K562 (cell line): Measurements from ENCODE around the gene MEGF9. TPM values are rescaled to one million over a fixed set of nuclear protein-coding genes. Genes with fewer than 3 reads are reported as not detected.

Source experiments
- CSDE1 ChIP-seq, 2 experiments: fragments of 450-650 bp; IDR thresholded peaks; 2 replicates each; pipeline ENCODE4 v1.6.1; 2016; ENCODE audit warnings: mild to moderate bottlenecking in 1 of 2
- ETV1 ChIP-seq: fragments of 450-650 bp; conservative IDR thresholded peaks from 2 replicates; pipeline ENCODE4 v1.6.1; 2016; ENCODE audit warnings: missing genetic modification characterization, control low read depth, low read depth, missing compliant biosample characterization
- IFI16 ChIP-seq: fragments of 250-450 bp; sonication (Bioruptor Pico); IDR thresholded peaks from 2 replicates; pipeline ENCODE4 v2.1.2; 2022; ENCODE audit warnings: mild to moderate bottlenecking, inconsistent platforms
- MAFG ChIP-seq: fragments of 450-650 bp; conservative IDR thresholded peaks from 2 replicates; pipeline ENCODE4 v1.6.1; 2016; ENCODE audit warnings: missing genetic modification characterization, missing compliant biosample characterization
- NCOA4 ChIP-seq: fragments of 450-650 bp; IDR thresholded peaks from 2 replicates; pipeline ENCODE4 v1.6.1; 2018; ENCODE audit warnings: mild to moderate bottlenecking; ENCODE audit not compliant: partially characterized antibody
- PRMT5 ChIP-seq: sonication (generic); formaldehyde crosslinking; IDR thresholded peaks from 2 replicates; pipeline ENCODE4 v1.5.0; 2020; ENCODE audit warnings: missing genetic modification reagents
- RBFOX2 ChIP-seq: fragments of 200-400 bp; formaldehyde crosslinking; IDR thresholded peaks from 2 replicates; pipeline ENCODE4 v1.6.1; 2017; ENCODE audit warnings: low read depth, mild to moderate bottlenecking, low read length, moderate library complexity
- RBM25 ChIP-seq: fragments of 200-400 bp; formaldehyde crosslinking; IDR thresholded peaks from 2 replicates; pipeline ENCODE4 v1.6.1; 2018; ENCODE audit warnings: low read length, low read depth, moderate library complexity; ENCODE audit not compliant: severe bottlenecking
- RUNX1 ChIP-seq: sonication (generic); IDR thresholded peaks from 2 replicates; pipeline ENCODE4 v1.6.1; 2016; ENCODE audit warnings: antibody characterized with exemption, low read depth
- SLC30A9 ChIP-seq: fragments of 250-450 bp; sonication (Bioruptor Pico); IDR thresholded peaks from 2 replicates; pipeline ENCODE4 v1.8.0; 2022; ENCODE audit warnings: mild to moderate bottlenecking, moderate library complexity
- SRSF1 ChIP-seq: fragments of 200-400 bp; formaldehyde crosslinking; IDR thresholded peaks from 2 replicates; pipeline ENCODE4 v1.6.1; 2017; ENCODE audit warnings: mild to moderate bottlenecking, low read depth, low read length, moderate library complexity
- ZNF444 ChIP-seq: fragments of 250-450 bp; sonication (Bioruptor Pico); IDR thresholded peaks from 2 replicates; pipeline ENCODE4 v1.4.0; 2020; ENCODE audit warnings: mild to moderate bottlenecking, moderate library complexity
- ZNF780A ChIP-seq: fragments of 250-450 bp; sonication (Bioruptor Pico); IDR thresholded peaks from 2 replicates; pipeline ENCODE4 v1.5.0; 2021; ENCODE audit warnings: mild to moderate bottlenecking
- polyA plus RNA-seq, 8 experiments: library from polyadenylated mRNA; depleted of rRNA in 4 of 8; stranded (reverse) in 5 of 8; unstranded in 3 of 8; fragments of >200 nt; fragmentation: Nextera tagmentation in 2 of 8; fragmentation: Illumina TruSeq in 1 of 8; extraction: Ambion mirVana in 2 of 8; extraction: Trizol in 1 of 8; gene quantifications; 2 replicates each; pipeline versions ENCODE4 v1.2.1 to v1.2.3, GENCODE V29; 2011 to 2014; ENCODE audit warnings: inconsistent platforms in 1 of 8, missing spikeins in 1 of 8
- total RNA-seq, 7 experiments: library from RNA; depleted of rRNA in 6 of 7; stranded (reverse); fragments of >200 nt in 6 of 7; fragmentation: Illumina TruSeq in 2 of 7; extraction: Trizol in 2 of 7; gene quantifications; 2 replicates each; pipeline versions ENCODE4 v1.2.1 to v1.2.3, GENCODE V29; 2011 to 2021; ENCODE audit warnings: low replicate concordance in 1 of 7
- TF ChIP-seq, protein P1 (sequence below): fragments of 450-650 bp; formaldehyde crosslinking; IDR thresholded peaks from 2 replicates; pipeline ENCODE4 v1.4.0; 2020; ENCODE audit warnings: mild to moderate bottlenecking, mixed read lengths
- TF ChIP-seq, protein P2 (sequence below): fragments of 250-450 bp; sonication (Bioruptor Pico); IDR thresholded peaks from 2 replicates; pipeline ENCODE4 v1.5.0; 2021; ENCODE audit warnings: mild to moderate bottlenecking, moderate library complexity
- TF ChIP-seq, protein P3 (sequence below): fragments of 250-450 bp; sonication (Bioruptor Pico); IDR thresholded peaks from 2 replicates; pipeline ENCODE4 v1.8.0; 2021; ENCODE audit warnings: borderline replicate concordance, mild to moderate bottlenecking, moderate library complexity; ENCODE audit not compliant: poor library complexity, severe bottlenecking
- TF ChIP-seq, protein P4 (sequence below), 2 experiments: IDR thresholded peaks; 2 replicates each; pipeline ENCODE4 v1.6.1; 2012; ENCODE audit warnings: improper control_type of control experiment in 2 of 2, low read depth in 2 of 2, low read length in 2 of 2, borderline replicate concordance in 1 of 2
- TF ChIP-seq, protein P5 (sequence below), 2 experiments: IDR thresholded peaks; 2 replicates each; pipeline ENCODE4 v1.6.1; 2011; ENCODE audit warnings: borderline replicate concordance in 1 of 2, control low read depth in 1 of 2, low read depth in 1 of 2, low read length in 1 of 2, mild to moderate bottlenecking in 1 of 2, mixed read lengths in 1 of 2, moderate library complexity in 1 of 2; ENCODE audit not compliant: insufficient read depth in 1 of 2, insufficient read length in 1 of 2, poor library complexity in 1 of 2, severe bottlenecking in 1 of 2; ENCODE audit errors: extremely low read depth in 1 of 2

MEGF9 gene
- total and polyA plus RNA-seq, 9 of the 15 experiments (the other 6 are each of a cell fraction or from before 2014, with no cell fraction given) = 2.1 to 6.2 (median 3.8) TPM

DNA sequence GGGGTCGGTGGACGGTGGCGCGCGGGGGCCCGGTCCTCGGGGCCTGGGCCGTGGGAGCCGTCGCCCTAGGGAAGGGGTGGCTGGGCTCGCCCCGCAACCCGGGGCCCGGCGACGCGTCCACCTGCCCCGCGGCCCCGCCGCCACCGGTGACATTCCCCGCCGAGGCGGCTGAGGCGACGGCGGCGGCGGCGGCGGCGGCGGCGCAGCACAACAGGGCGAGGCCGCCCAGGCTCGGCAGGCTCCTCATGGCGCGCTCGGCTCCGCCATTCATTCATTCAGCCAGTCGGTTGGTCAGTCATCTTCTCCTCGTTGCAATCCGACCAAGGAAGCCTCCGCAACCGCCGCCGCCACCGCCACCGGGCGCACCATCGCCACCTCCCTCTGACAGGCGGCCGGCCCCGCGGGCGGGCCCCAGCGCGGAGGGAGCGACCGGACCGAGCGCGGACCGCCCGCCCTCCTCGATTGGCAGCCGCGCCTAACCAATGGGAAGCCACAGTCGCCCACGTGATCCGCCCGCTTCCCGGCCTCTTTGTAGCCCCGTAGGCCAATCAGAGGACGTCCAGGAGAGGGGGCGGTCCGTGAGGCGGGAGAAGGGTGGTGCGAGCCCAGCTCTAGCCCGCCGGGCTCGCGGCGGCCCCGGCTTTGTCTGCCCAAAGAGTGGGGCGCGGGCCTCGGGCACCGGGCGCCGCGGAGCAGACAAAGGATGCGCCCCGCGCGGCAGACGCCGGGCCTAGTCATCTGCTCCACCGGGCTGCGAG is at the start of gene MEGF9 (continued):
- no peak for TF ChIP-seq ETV1 (tag)
- no peak; the same call in 1 of the 2 replicates for TF ChIP-seq RUNX1
- peak; percentile 98 for TF ChIP-seq RBM25
- no peak for TF ChIP-seq MAFG (tag)
- TF ChIP-seq ZNF444 = no peak
- no peak for TF ChIP-seq SRSF1
- no peak for TF ChIP-seq CSDE1 (IDR thresholded peaks at IDR 0.05)
- no peak for TF ChIP-seq SLC30A9 (CRISPR knock-in tag)
- TF ChIP-seq NCOA4 = no peak
- TF ChIP-seq RBFOX2 = peak; percentile 88
- TF ChIP-seq, protein P1, sequence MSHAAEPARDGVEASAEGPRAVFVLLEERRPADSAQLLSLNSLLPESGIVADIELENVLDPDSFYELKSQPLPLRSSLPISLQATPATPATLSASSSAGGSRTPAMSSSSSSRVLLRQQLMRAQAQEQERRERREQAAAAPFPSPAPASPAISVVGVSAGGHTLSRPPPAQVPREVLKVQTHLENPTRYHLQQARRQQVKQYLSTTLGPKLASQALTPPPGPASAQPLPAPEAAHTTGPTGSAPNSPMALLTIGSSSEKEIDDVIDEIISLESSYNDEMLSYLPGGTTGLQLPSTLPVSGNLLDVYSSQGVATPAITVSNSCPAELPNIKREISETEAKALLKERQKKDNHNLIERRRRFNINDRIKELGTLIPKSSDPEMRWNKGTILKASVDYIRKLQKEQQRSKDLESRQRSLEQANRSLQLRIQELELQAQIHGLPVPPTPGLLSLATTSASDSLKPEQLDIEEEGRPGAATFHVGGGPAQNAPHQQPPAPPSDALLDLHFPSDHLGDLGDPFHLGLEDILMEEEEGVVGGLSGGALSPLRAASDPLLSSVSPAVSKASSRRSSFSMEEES (CRISPR knock-in tag) = peak; percentile 94
- TF ChIP-seq, protein P2, sequence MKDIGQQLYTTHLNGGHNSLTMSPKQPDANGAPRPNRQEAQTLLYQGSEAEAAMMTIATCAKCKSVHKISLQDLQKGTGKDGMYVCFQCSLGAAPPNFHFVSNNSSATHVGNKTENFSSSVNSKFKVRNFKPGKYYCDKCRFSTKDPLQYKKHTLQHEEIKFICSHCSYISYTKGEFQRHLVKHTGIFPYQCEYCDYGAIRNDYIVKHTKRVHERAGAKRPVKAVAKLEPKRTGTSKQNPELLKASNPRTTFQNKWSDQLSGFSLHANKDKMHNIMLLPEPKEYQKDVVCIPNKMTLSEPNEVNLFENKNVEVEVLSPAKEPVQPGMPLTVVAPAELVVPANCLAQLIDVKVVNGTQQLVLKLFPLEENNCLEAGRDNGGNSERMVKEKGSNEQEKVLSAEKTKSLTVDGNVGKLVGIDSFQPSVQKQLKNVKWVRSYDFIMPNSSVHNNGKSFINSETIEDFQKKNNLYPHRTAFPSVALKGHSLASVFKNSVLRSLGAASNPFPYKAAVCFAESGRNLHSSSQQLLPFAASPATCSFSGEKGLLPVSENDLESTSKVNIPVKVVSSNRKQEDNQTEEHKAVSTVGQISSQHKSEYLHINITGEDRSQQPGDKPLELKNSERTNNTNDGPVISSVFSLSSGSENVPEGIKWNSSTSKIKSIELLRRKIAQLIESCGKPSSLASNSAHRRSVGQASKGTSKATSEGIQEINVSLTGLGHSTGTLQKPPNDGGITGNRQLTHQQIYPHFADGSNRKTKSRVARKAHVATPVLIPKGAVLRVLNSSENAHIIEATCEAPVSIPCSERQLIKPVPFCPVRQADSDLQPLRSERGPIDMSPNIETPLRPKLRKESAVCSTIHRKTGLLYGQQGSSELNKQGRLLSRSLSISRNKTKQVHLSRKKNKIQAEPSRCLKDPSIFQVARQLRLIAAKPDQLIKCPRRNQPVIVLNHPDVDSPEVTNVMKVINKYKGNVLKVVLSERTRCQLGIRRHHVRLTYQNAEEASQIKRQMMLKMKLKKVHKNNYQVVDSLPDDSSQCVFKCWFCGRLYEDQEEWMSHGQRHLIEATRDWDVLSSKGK = no peak
- TF ChIP-seq, protein P3, sequence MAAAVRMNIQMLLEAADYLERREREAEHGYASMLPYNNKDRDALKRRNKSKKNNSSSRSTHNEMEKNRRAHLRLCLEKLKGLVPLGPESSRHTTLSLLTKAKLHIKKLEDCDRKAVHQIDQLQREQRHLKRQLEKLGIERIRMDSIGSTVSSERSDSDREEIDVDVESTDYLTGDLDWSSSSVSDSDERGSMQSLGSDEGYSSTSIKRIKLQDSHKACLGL (CRISPR knock-in tag) = no peak
- TF ChIP-seq, protein P4, sequence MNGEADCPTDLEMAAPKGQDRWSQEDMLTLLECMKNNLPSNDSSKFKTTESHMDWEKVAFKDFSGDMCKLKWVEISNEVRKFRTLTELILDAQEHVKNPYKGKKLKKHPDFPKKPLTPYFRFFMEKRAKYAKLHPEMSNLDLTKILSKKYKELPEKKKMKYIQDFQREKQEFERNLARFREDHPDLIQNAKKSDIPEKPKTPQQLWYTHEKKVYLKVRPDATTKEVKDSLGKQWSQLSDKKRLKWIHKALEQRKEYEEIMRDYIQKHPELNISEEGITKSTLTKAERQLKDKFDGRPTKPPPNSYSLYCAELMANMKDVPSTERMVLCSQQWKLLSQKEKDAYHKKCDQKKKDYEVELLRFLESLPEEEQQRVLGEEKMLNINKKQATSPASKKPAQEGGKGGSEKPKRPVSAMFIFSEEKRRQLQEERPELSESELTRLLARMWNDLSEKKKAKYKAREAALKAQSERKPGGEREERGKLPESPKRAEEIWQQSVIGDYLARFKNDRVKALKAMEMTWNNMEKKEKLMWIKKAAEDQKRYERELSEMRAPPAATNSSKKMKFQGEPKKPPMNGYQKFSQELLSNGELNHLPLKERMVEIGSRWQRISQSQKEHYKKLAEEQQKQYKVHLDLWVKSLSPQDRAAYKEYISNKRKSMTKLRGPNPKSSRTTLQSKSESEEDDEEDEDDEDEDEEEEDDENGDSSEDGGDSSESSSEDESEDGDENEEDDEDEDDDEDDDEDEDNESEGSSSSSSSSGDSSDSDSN (IDR thresholded peaks at IDR 0.05; ENCODE audit: borderline replicate concordance in 1 of 2, low read depth in 2 of 2, low read length in 2 of 2) = peak; percentile 56 to 75; a peak in 2 of 4 replicates
- TF ChIP-seq PRMT5 = no peak
- TF ChIP-seq IFI16 (CRISPR knock-in tag) = no peak
- TF ChIP-seq, protein P5, sequence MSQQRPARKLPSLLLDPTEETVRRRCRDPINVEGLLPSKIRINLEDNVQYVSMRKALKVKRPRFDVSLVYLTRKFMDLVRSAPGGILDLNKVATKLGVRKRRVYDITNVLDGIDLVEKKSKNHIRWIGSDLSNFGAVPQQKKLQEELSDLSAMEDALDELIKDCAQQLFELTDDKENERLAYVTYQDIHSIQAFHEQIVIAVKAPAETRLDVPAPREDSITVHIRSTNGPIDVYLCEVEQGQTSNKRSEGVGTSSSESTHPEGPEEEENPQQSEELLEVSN (IDR thresholded peaks at IDR 0.05; ENCODE audit: borderline replicate concordance in 1 of 2, extremely low read depth in 1 of 2, insufficient read depth in 1 of 2, insufficient read length in 1 of 2, low read depth in 1 of 2, low read length in 1 of 2, poor library complexity in 1 of 2, severe bottlenecking in 1 of 2) = peak; percentile 54 to 91
- TF ChIP-seq ZNF780A (CRISPR knock-in tag) = no peak
